ENCODE measurements around the gene DOLK.

DNA sequence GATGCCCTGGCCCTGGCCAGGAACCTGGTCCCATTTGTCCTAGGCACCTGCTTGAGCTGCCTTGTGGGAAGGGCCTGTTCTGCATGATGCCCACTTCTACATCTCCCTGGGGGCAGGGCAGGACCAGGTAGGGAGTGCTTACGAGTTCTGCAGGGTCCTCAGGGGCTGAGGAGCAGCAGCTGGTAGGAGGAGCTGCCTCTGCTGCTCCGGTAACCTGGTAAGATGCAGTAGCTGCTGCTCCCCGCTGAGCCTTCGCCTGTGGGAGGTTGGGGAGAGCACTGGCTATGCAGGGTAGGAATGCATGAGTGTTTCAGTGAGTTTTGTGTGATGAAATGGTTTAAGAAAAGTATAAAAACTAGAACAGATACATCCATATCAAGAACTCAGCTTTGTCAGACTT, 51.8 kb downstream of the DOLK start:
- TF ChIP-seq GATA3 (IDR thresholded peaks at IDR 0.05; ENCODE audit: low read depth, low read length) (no peak), GATA2 (IDR thresholded peaks at IDR 0.05; ENCODE audit: low read depth, low read length) (no peak)
